Measurements from ENCODE around the gene OR1F1.

DNA sequence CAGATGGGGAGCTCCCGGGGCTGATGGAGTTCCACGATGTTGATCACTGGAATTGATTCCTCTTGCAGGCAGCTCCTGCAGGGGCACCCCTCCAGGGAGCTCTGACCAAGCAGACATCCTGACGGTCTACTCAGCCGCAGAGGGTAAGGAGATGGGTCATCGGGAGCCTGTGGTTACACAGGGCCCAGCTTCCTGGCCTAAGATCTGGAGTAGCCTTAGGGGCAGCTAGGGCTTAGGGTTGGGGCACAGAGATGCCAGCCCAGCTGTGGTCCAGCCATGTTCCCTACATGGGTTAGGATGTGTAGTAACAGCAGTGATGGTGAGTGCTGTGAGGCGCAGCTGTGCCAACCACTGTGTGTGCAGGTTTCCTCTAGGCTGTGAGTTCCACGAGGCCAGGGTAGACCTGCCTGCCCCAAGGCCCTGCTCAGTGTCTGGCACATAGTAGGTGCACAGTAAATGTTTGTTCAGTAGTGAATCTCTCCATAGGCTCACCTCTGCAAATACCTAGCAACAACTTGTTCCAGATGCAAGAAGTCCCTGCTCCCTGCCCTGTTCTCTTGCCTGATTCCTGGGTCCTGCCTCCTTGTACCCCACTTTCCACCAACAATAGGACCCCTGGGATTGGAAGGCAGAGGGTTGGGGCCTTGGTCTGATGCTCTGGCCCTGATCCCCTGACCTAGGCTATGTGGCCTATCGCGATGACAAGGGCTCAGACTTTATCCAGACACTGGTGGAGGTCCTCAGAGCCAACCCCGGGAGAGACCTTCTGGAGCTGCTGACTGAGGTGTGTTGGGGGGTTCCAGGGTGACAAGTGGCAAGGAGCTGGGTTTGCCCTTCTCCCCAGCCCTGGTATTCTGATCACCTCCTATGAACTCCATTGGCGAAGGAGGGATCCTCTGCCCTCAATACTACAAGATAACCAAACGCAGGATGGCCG is 39.5 kb upstream of the OR1F1 start:
- TF ChIP-seq, protein P1, sequence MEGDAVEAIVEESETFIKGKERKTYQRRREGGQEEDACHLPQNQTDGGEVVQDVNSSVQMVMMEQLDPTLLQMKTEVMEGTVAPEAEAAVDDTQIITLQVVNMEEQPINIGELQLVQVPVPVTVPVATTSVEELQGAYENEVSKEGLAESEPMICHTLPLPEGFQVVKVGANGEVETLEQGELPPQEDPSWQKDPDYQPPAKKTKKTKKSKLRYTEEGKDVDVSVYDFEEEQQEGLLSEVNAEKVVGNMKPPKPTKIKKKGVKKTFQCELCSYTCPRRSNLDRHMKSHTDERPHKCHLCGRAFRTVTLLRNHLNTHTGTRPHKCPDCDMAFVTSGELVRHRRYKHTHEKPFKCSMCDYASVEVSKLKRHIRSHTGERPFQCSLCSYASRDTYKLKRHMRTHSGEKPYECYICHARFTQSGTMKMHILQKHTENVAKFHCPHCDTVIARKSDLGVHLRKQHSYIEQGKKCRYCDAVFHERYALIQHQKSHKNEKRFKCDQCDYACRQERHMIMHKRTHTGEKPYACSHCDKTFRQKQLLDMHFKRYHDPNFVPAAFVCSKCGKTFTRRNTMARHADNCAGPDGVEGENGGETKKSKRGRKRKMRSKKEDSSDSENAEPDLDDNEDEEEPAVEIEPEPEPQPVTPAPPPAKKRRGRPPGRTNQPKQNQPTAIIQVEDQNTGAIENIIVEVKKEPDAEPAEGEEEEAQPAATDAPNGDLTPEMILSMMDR (IDR thresholded peaks at IDR 0.05), result no peak
- no peak for TF ChIP-seq EP300 (IDR thresholded peaks at IDR 0.05)
- no peak for TF ChIP-seq POLR2A (IDR thresholded peaks at IDR 0.05)
- TF ChIP-seq POLR2AphosphoS5 (IDR thresholded peaks at IDR 0.05), result no peak

Data from sigmoid colon (tissue), 4 donors.